Left ventricle myocardium inferior (tissue), 1 donor: Measurements from ENCODE around the gene NOTCH4. TPM values are rescaled to one million over a fixed set of nuclear protein-coding genes. Genes with fewer than 3 reads are reported as not detected.
A peak's percentile ranks its signal among the peaks of the same experiment; 100 is the strongest.
"Not testable (repeated sequence)": the region's sequence is repeated elsewhere in the genome, so short reads cannot be mapped to it uniquely, and the experiment has no call there.

Source experiments
- DNase-seq: peaks from one replicate; pipeline ENCODE4 v3.0.0-alpha.2; 2020
- H3K27ac ChIP-seq: fragments of 200-600 bp; replicated peaks from 2 replicates; pipeline ENCODE4 v1.8.0; 2021
- H3K27me3 ChIP-seq: fragments of 200-600 bp; 2 replicates; pipeline ENCODE4 v1.8.0; 2021; ENCODE audit warnings: low read depth
- H3K36me3 ChIP-seq: fragments of 200-600 bp; 2 replicates; pipeline ENCODE4 v1.8.0; 2021
- H3K4me1 ChIP-seq: fragments of 200-600 bp; 2 replicates; pipeline ENCODE4 v1.8.0; 2021
- H3K4me3 ChIP-seq: fragments of 200-600 bp; 2 replicates; pipeline ENCODE4 v1.8.0; 2021; ENCODE audit warnings: mild to moderate bottlenecking, moderate library complexity
- H3K9me3 ChIP-seq: fragments of 200-600 bp; replicated peaks from 2 replicates; pipeline ENCODE4 v1.8.0; 2021
- CTCF ChIP-seq: fragments of 200-600 bp; IDR thresholded peaks from 2 replicates; pipeline ENCODE4 v1.8.0; 2021; ENCODE audit warnings: antibody characterized with exemption, mild to moderate bottlenecking, borderline replicate concordance
- intact Hi-C: fragments of 100-400 bp; cut with micrococcal nuclease; formaldehyde crosslinking; loops from one replicate; pipeline ENCODE4 v1.11.0; 2022
- total RNA-seq: library from RNA; stranded (reverse); fragmentation: NEBNext Ultra II Directional; extraction: Animal tissue kit (Norgen Biotek cat#: 25700); gene quantifications from one replicate; pipeline ENCODE4 v1.2.1, GENCODE V29; 2021
- donor health status: DM: no; HTN: yes; CAD: no; lungs with severe emphysema.

NOTCH4 gene
- total RNA-seq, 1 donor from 2014 or later = 23.0 TPM

GRCh38 chr6:32244270-32244669 lies 20.4 kb upstream of the NOTCH4 start:
- no peaks in the 10 kb centered on the region for H3K36me3 ChIP-seq
- H3K27ac ChIP-seq = peak overlapping the region; percentile 77
- DNase-seq = no peak
- TF ChIP-seq CTCF = no peak
- peak overlapping the region; percentile 25 for H3K4me3 ChIP-seq
- peaks cover 17% of the 10 kb centered on the region for H3K4me1 ChIP-seq
- H3K9me3 ChIP-seq = no peaks in the 10 kb centered on the region
- intact Hi-C loops = no loop called here
- H3K27me3 ChIP-seq = peaks cover 12% of the 10 kb centered on the region

DNA sequence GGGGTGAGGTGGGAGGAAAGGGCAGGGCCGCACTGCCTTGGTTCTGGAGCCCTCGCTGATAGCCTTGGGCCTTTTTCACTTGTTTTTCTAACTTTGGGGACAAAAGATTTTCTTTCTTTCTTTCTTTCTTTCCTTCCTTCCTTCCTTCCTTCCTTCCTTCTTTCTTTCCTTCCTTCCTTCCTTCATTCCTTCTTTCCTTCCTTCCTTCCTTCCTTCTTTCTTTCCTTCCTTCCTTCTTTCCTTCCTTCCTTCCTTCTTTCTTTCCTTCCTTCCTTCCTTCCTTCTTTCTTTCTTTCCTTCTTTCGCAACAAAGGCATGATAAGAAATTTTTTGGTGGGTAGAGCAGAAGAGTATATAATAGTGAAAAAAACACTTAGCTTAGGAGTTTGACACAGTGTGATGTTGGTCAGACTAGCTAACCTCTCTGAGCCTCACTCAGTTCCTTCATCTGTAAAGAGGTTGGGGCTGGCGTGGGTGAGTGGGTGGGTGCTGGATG lies 18.5 kb upstream of the NOTCH4 start:
- Histone ChIP-seq H3K4me1 (peaks cover 17% of the 10 kb centered on the region), H3K27me3 (peaks cover 12% of the 10 kb centered on the region)
- H3K9me3 ChIP-seq, H3K27ac ChIP-seq, DNase-seq, H3K36me3 ChIP-seq, intact Hi-C loops, H3K4me3 ChIP-seq: not testable (repeated sequence)

- intact Hi-C loops = no loop called here
- DNase-seq = no peak
Measured at GRCh38 chr6:32240686-32241085, 16.8 kb upstream of the NOTCH4 start.

DNA sequence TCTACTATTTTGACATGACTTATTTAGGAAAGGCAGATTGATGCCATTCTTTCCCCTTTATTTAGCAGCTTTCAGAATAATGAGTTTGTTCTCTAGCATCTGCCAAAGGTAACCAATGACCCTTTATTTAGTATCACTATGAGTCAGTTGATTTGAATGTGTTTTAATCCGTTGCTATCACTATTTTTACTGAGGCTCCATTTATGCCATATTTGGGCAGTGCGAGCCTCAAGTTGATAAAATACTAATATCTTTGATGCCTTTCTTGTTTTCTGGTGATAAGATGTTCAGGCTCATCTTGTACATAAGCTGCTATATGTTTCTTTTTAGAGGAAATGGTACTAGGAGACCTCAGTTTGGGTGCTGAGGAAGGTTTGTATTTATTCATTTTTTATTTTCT lies 15.6 kb upstream of the NOTCH4 start:
- Histone ChIP-seq H3K4me3 (no peak overlapping the region), H3K27ac (no peak overlapping the region), H3K4me1 (peaks cover 11% of the 10 kb centered on the region), H3K36me3 (no peaks in the 10 kb centered on the region), H3K9me3 (no peaks in the 10 kb centered on the region), H3K27me3 (peaks cover 12% of the 10 kb centered on the region)
- no peak for DNase-seq
- TF ChIP-seq CTCF = no peak
- intact Hi-C loops = no loop called here

More at GRCh38 chr6:32240686-32241085, 16.8 kb upstream of the NOTCH4 start:
- Histone ChIP-seq H3K27me3 (peaks cover 12% of the 10 kb centered on the region), H3K27ac (no peak overlapping the region), H3K9me3 (no peaks in the 10 kb centered on the region), H3K36me3 (no peaks in the 10 kb centered on the region), H3K4me3 (no peak overlapping the region), H3K4me1 (peaks cover 17% of the 10 kb centered on the region)
- TF ChIP-seq CTCF = no peak

DNA sequence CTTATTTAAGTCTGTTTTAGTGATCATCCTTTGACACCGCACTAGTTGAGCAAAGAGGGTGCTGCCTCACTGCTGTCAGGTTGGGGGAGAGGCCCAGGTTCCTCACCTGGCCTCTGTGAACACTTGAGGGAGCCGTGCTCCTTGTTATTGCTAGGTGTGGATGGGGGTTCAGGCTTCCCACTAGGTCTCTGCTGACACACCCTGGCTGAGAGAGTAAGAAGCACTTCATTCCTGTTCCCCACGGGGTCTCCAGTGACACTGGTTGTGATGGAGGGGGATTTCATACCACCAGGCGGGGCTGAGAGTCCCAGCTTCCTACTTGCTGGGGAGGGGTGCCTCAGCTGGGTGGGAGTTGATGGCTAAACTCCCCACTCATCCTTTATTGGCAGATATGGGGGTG lies 11.1 kb upstream of the NOTCH4 start:
- peak; percentile 32 for TF ChIP-seq CTCF
- Histone ChIP-seq H3K36me3 (no peaks in the 10 kb centered on the region), H3K4me1 (peaks cover 6% of the 10 kb centered on the region), H3K9me3 (no peaks in the 10 kb centered on the region), H3K27ac (peak overlapping the region; percentile 79), H3K27me3 (no peaks in the 10 kb centered on the region), H3K4me3 (no peak overlapping the region)
- no peak for DNase-seq
- intact Hi-C loops = no loop called here

DNA sequence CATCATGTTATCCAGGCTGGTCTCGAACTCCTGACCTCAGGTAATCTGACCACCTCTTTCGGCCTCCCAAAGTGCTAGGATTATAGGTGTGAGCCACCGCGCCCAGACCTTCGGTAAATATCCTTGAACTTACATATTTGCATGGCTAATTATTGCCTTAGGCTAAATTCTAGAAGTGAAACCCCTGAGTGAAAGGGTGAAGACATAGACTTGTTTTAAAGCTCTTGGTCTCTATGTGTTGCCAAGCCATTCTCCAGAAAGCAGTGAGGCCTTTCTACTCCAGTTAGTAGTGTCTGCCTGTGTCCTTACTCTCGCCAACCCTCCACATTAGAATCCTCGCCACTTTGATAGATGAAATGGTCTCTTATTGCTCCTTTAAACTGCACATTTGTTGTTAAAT lies 2.6 kb upstream of the NOTCH4 start:
- intact Hi-C loops = no loop called here

More for the DNA sequence above, 2.6 kb upstream of the NOTCH4 start:
- Histone ChIP-seq H3K27ac (no peak overlapping the region), H3K4me1 (peaks cover 20% of the 10 kb centered on the region), H3K36me3 (no peaks in the 10 kb centered on the region), H3K4me3 (no peak overlapping the region), H3K27me3 (peaks cover 4% of the 10 kb centered on the region), H3K9me3 (no peaks in the 10 kb centered on the region)
- DNase-seq = no peak
- TF ChIP-seq CTCF = no peak
